NCI-H187 (cell line): Measurements from ENCODE around the gene GIPC3.
"Not testable (repeated sequence)": the region's sequence is repeated elsewhere in the genome, so short reads cannot be mapped to it uniquely, and the experiment has no call there.

Source experiments
- DNase-seq, 2 experiments: peaks; one replicate each; lab custom pipeline; 2025; lab: John Stamatoyannopoulos, UW

The GIPC3 gene

GRCh38 chr19:3550947-3551791 is 34.1 kb upstream of the GIPC3 start:
- no peak for DNase-seq

DNA sequence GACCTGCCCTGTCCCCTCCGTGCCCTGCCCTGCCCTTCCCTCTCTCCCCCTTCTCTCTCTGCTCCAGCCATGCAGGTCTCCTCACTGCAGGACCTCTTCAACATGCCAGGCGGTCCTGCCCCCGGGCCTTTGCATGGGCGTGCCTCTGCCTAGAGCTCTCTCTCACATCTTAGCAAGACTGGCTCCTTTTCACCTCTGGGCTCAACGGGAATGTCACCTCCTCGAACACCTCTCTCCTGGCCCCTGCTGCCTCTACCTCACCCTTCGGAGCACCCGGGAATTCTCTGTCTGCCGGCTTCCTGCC is 33.5 kb upstream of the GIPC3 start:
- DNase-seq = no peak

DNA sequence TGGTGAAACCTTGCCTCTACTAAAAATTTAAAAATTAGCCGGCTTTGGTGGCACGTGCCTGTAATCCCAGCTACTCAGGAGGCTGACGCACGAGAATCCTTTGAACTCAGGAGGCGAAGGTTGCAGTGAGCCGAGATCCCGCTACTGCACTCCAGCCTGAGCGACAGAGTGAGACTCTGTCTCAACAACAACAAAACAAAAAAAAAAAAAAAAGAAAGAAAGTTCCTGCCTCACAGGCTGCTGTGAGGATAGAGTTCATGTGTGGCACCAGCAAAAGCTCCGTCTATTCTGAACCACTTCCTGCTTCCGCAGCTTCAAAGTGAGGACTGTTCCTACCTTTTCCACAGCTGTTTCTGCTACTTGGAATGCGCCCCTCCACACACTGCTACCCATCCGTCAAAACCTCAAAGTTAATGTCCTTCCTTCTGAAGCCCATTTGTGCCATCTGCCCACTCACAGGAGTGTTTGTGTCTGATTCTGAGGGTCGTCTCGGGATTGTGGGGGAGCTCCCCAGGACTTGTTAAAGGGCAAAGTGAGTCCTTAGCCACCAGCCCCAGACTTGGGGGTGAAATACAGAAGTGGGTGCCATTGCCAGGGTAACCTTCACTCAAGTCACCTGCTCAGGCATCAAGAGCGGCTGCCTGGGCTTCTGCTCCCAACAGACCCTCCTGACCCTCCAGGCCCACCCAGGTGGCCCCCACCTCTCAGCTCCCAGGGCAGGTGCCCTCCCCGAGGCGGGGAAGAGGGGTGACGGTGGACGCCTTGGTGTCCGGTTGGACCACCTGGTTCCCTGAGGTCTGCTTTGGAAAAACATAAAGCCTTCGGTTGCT is 30.8 kb upstream of the GIPC3 start:
- no peak for DNase-seq

DNA sequence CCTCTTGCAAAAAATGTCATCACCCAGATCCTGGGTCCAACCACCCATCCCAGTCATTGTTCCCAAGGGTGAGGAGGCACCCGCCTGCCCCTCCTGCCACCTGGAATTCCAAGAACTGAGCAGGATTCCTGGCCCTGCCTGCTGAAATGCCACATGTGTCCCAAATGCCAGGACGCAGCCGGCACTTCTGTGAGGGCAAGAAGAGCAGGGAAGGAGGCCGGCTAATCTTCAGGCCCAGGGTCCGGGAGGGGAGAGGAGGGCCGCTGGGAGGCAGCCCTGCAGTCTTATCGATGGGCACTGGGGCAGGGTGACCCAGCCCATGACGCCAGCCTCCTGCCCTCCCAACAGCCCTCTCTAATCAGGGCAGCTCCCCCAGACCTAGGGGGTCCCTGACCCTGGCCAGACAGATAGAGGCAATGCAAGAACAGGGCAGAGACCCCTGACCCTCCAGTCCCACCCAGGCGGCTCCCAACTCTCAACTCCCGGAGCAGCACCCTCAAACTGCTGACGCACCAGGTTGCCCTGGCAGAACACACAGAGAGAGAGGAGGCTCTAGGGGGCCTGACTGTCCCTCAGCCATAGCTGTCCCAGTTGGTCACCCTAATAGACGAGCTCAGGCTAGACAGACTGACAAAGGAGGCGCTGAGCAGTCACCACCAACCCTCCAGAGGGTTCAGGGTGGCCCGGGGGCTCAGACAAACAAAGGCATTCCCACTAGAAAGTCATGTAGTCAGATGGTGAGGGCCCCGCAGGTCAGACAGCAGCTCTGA is 29.4 kb upstream of the GIPC3 start:
- no peak for DNase-seq

GRCh38 chr19:3556423-3556977 is 28.8 kb upstream of the GIPC3 start:
- DNase-seq = no peak

DNA sequence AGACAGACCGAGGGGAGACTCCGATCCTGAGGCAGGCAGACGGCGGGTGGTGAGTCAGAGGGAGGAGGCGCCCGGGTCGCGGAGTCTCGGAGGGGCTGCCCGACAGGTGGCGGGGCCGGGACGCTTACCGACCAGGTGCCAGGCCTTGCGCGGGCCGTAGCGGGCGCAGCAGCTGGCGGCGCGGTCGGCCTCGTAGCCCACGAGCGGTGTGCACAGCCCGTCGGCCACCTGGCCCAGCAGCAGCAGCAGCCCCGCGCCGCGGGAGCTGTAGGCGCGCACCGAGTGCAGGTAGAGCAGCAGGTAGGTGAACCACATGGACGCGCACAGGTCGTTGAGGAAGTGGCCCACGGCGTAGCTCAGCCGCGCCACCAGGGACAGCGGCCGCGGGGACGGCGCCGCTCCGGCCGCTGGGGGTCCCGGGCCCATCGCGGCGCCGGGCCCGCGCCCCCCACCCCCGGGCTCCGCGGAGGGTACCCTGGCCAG is 28.3 kb upstream of the GIPC3 start:
- no peak for DNase-seq

- peak; percentile 89 to 97 for DNase-seq
These were observed 27.6 kb upstream of the GIPC3 start, which contains the start of gene MFSD12 for GRCh38 chr19:3557461-3558248. Gene MFSD12, minus strand, starts transcription at chr19:3557586. Its CDS starts 183 bp downstream, at chr19:3557403.

DNA sequence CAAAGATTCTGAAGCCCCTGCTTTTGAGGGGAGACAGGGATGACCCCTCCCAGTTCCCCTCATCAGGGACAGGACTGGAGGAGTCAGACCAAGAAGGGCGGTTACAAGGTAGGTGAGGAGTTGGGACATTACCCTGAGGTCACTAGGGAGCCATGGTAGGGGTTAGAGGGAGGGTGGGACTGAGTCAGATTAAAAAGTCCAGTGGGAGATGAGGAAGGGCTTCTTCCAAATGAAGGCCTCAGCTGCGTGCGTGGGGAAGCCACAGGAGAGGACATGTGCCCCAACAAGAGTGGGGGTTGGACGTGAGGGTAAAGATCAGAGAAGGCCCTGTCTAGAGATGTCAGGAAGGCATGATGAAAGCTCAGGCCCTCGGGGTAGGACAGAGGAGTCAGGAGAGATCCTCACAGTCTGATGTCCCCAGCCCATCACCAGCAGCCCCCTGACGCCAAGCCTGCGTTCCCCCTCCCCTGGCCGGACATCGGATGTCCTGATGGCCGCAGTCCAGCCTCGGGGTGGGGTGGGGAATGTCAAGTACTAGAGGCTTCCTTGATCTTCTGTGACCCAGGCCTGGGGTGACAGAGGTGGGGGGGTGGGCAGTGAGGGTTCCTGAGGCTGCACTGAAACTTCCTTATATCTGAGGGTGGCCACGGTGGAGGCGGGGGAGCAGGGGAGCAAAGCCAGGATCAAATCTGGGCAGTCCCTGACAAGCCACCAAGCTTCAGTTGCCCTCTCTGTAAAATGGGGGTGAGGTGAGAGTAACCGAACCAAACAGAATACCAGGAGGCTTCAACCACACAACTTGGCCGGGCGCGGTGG is 21.4 kb upstream of the GIPC3 start:
- DNase-seq = no peak

DNA sequence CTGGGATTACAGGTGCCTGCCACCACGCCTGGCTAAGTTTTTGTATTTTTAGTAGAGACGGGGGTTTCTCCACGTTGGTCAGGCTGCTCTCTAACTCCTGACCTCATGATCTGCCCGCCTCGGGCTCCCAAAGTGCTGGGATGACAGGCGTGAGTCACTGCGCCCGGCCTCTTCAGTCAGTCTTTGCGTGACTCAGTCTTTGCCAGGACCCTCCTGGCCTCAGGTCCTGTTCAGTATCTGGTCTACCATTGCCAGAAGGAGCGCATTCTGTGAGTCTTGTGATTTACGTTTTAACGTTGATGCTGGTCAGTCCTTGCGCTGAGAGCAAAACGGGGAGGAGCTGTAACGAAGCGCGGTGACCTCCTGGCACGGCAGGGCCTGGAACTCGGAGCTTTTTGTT is 20.1 kb upstream of the GIPC3 start:
- DNase-seq = no peak

DNA sequence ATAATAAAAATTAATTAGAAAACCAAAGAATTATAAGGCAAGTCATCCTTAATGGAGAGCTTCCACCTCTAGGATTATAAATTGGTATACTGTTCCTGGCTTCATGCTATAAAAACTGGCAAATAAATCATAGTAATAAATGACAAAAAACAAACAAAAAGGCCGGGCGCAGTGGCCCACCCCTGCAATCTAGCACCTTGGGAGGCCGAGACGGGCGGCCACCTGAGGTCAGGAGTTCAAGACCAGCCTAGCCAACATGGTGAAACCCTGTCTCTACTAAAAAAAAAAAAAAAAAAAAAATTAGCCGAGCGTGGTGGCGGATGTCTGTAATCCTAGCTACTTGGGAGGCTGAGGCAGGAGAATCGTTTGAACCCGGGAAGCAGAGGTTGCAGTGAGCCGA is 15.2 kb upstream of the GIPC3 start:
- not testable (repeated sequence) for DNase-seq

DNA sequence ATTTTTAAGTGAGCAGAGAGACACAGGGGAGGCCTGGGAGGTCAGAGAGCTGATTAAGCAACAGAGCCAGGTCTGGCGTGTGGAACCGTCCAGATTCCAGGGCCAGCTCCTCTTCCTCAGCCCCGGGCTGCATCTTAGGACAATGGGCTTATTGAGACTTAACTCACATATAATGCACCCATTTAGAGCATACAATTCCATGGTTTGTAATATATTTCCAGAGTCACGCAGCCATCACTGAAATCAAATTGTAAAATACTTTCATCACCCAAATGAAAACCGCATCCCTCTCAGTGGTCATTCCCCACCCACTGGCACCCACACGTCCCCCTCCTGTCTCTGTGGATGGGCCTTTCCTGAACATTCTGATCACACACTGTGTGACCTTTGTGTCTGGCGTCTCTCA is 14.7 kb upstream of the GIPC3 start:
- no peak for DNase-seq

- DNase-seq = peak; percentile 97 to 99
These were observed 13.0 kb upstream of the GIPC3 start for GRCh38 chr19:3572132-3572854.

DNA sequence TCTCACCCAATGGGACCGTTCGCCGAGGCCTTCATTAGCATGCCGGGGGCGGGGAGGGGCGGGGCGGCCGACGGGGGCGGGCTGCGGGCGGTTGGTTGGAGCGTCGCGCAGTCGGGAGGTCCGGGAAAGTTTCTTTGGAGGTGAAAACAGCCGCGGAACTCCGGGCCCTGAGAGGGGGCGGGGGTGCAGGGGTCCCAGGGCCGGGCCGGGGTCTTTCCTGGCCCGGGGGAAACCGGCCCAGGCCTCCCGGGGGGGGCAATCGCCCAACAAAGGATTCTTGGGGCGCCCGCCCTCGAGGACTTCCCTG is 12.5 kb upstream of the GIPC3 start, which contains the start of gene HMG20B:
Gene HMG20B, plus strand, starts transcription at position 90 of the 307 bp plus-strand sequence. CDS start 366 bp downstream, outside the sequence.
- DNase-seq = no peak

DNA sequence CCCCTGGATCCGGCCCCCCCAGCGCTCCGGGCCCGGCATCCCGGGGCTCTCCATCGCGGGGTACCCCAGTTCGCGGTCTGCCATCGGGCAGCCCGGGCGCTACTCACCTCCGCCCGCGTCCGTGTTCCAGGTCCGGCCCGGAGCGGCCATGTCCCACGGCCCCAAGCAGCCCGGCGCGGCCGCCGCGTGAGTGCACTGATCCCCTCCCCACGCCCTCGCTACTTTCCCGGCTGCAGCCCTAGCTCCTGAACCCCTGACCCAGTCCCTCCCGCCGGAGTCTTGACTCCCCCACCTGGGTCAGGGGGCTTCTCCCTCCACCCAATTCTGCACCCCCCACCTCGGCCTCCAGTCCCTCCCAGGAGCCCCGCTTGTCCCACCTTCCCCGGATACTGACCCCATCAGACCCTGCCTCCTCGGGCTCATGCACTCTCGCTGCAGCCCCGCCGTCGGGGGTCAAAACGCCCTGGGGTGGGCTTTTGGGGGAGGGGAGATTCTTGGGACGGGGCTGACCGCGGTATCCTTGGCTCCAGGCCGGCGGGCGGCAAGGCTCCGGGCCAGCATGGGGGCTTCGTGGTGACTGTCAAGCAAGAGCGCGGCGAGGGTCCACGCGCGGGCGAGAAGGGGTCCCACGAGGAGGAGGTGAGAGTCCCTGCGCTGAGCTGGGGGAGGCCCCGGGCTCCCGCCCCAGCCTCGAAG is 12.0 kb upstream of the GIPC3 start:
- DNase-seq = no peak

GRCh38 chr19:3573858-3574637 is 11.2 kb upstream of the GIPC3 start:
- peak; percentile 80 to 93 for DNase-seq

- DNase-seq = no peak
These were observed 10.0 kb upstream of the GIPC3 start for GRCh38 chr19:3575260-3575741.

- DNase-seq = no peak
These were observed 9.2 kb upstream of the GIPC3 start for GRCh38 chr19:3575949-3576673.
